HG02840 (cell line): ENCODE results near the gene AGBL4.

Experiments used
- ATAC-seq: cut with Tn5 transposase; IDR thresholded peaks from one replicate; pipeline ENCODE4 v1.9.1; 2021; ENCODE audit warnings: mild to moderate bottlenecking, moderate library complexity, moderate number of reproducible peaks; ENCODE audit not compliant: unreplicated experiment, low FRiP score

AGBL4 gene

DNA sequence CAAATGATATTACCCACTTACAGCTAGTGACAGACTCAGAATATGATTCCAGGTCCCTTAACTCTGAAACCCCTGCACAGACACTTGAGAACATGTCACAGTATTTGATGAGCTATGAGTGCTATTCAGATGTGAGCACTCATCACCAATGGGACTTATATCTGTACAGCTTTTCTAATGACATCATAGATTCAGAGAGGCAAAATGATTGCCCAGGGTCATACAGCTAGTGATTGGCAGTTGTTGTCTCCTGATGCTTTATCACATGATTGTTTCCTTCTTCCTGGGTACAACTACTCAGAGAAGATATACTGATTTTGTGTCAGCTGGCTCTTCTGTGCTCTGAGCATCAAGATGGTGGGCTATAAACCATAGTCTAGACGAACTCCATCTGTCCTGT is 819.0 kb downstream of the AGBL4 start:
- ATAC-seq: no peak

DNA sequence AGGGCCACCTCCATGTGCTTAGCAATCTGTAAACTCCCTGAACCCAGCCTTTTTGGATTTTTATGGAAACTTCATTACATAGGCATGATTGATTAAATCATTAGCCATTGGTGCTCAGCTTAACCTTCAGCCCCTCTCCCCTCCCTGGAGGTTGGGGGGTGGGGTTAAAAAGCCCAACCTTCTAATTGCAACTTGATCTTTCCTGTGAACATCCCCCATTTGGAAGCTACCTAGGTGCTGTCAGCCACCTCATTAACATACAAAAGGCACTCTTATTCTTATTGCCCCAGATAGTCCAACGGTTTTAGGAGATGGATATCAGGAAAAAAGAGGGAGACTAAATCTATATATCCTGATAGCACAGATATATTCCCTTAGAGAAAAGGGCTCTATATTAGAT is 823.0 kb downstream of the AGBL4 start:
- no peak for ATAC-seq

DNA sequence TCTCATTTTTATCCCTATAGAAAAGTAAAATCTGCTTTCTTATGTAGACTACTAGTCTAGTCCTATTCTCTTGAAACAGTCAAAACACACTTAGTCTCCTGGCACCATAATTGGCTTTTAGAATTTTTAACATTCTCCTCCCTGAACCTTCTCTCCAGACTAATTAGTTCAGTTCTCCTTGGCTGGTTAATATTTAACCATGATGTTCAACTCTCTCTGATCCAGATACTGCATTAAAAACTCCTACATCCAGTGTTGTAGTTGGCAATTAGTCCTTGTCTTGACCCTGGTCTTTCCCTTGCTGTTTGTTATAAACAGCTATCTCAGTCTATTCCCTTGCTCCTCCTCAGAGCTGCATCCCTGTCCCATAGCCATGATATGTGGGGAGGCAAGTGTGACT is 824.2 kb downstream of the AGBL4 start:
- no peak for ATAC-seq

DNA sequence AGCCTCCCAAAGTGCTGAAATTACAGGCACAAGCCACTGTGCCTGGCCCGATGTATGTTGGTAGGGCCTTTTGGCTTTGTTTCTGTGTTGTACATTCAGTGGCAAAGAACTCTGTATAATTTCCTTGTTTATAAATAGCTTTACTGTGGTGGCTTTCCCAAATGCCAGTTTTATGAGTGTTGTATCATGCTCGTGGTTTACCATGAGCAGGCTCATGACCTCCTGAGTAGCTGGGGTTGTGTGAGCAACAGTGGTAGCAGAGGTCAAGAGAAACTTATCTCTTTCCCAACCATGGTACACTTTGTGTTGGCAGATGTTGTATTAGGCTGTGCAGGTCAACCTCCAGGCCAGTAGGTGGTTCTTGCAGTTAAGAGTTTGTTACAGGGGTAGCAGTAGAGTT is 826.7 kb downstream of the AGBL4 start:
- no peak for ATAC-seq

DNA sequence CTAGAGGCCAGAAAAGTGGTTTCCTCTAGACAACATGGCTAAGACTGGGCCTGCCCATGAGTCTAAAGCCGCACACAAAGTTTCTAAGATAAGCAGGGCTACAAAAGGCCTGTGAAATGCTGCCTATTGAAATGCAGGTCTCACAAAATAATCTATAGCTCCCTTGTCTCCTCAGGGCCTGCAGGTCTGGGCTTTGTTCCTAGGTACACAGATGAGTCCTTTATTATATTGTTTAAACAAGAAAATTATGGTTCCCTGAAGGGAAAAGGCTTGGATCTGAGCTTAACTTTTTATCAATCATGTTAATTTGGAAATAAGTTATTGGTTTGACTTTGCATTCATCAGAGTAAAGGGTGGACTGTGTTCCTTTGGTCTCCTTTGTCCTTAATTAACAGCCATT is 833.6 kb downstream of the AGBL4 start:
- no peak for ATAC-seq

DNA sequence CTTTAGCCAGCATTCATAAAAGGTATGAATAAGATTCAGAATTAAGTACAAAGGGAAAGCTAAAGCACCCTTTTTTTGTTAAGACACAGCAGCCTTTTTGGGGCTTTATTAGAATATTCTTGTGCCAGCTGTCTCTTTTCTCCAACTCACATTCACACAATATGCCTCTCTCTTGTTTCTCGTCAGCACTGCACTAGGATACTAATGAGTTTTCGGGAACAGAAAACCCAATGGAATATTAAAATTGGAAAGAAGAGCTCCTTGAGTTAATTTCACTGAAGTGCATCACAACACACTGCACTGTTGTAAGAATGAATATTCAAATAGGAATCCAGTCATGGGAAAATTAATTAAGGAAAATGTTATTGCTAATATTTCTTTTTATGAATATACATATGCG is 836.7 kb downstream of the AGBL4 start:
- ATAC-seq: no peak

DNA sequence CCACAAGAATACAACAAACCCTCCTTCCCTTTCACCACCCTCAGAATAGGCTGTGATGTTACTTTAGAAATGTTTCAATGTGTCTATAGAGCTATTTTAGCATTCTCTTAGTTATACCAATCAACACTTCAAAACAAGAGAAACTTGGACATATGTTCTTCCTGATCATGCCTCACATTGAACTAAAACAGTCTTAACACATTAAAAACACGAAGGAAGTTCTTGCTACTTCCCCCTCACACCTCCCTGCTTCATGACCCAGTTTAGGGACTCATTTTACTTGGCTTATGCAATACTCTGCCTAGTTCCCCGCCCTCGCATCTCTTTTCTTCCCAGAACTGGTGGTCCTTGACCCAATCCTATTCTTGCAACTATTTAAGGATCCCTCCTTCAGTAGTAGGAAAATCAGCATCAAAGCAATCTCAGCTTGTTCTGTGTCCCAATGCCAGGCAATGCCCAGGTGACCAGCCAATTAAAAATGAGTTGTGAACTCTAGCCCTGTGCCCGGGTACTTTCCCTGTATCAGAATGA is 838.2 kb downstream of the AGBL4 start:
- ATAC-seq: no peak

DNA sequence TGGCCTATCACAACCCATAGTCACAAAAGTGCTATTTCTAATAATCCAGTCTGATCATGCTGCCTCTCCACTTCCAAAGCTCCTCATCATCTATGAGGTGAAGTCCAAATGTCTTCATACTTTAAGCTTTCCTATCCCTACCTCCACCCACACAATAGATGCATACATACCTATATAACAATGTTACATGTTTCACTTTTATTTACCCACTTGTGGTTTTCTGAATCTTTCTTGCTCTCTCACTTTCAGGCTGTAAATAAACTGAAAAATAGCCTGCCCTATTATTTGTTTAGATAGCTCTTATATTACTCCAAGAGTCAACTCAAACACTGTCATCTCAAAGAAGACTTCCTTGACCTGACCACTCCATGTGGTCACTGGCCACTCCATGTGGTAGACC is 840.3 kb downstream of the AGBL4 start:
- no peak for ATAC-seq

DNA sequence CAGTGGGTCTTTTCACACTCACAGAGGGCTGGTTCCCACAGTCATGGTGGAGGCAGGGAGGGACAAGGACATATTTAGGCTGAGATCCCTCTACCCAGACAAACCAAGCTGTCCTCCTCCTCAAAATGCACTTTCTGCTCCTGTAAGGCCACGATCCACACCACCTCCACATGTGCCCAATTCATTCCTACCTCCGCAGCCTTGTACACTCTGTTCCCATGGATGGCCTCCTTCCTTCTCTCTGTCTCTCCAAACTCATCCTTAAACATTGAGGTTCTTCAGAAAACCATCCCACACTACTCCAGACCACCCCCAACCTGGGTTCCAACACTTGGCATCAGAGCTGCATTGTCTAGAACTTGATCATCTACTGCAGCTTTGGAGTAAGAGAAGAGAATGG is 842.7 kb downstream of the AGBL4 start:
- ATAC-seq: no peak

DNA sequence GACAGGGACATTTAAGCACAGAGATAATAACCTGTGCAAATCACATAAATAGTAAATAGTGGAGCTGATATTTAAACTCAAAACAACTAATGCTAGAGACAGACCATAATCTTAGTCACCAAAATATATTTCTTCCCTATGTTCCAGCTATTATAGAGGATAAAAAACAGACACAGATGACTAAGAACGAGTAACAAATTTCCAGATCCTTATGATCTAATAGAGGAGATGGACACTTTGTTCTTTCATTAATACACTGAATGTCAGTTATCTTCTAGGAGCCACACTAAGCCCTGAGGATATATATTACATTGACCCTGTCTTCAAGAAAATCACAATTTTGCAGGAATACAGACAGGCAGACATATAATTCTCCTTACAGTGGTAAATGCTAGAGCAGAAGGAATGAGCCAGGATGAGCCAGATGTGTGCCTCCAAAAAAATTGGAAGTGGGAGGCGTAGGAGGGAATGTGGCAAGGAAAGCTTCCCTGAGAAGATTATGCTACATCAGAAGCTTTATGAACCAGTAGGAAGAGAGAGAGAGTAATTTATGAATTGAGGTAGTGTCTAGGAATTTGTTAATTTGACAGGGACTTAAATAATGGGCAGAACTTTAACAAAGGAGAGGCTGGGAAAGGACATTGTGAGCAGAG is 851.7 kb downstream of the AGBL4 start:
- ATAC-seq: no peak

DNA sequence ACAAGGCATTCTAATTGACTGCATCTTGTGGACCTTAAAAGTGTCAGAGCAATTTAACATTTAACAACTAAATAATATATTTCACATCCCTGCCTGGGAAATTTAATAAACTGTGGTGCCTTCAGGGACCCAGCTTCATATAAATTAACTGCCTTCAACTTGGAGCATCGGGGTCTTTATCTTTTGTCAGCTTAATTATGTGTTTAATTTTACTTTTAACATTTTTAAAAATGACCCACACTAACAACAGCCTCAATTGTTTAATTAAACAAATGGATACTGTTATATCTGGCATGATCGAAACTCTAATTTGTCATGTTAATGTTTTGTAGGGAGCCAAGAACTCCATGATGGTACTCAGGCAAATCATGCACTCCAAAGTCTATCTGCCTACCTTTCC is 857.7 kb downstream of the AGBL4 start:
- ATAC-seq: no peak

DNA sequence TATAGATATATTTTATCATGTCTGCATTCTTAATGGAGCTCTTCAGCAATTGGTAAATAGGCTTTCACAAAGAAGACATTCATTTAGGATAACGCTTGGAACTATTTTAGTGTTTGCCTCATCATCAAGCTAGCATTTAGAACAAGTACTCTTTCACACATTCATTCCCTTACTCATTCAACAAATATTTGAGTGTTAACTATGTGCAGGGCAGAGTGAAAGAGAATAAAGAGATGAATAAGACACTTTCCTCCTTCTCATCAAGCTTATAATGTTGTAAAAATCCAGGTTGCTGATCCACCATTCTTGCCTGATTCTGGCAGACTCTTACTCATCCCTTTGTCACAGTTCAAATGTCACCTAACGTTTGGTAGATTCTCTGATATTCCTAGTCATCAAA is 860.7 kb downstream of the AGBL4 start:
- no peak for ATAC-seq

DNA sequence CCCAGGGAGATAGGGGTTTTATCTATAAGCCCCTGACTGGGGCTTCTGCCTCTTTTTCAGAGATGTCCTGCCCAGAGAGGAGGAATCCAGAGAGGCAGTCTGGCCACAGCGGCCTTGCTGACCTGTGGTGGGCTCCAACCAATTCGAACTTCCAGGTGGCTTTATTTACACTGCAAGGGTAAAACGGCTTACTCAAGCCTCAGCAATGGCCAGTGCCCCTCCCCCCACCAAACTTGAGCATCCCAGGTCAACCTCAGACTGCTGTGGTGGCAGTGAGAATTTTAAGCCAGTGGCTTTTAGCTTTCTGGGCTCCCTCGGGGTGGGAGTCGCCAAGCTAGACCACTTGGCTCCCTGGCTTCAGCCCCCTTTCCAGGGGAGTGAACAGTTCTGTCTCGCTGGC is 863.1 kb downstream of the AGBL4 start:
- no peak for ATAC-seq

DNA sequence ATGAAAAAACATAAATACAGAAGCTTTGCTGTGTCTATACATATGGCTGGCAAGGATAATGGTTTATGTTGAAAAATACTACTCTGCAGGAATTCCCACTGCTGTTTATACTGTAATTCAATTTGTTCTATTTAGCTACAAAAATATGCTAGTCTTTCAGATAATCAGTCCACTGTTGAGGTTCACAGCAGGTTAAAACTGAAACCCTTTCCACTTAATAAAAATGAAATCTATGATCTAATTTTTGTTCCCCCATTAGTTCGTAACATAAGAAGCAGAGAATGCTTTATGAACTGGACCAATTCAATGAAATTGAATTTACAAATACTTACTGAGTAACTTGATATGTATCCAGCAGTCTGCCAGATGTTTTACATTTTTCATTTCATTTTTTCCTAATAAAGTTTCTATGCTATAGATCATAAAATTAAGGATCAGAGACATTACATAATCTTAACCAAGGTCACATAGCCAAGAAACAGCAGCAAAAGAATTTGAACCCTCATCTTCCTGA is 887.0 kb downstream of the AGBL4 start:
- ATAC-seq: no peak

DNA sequence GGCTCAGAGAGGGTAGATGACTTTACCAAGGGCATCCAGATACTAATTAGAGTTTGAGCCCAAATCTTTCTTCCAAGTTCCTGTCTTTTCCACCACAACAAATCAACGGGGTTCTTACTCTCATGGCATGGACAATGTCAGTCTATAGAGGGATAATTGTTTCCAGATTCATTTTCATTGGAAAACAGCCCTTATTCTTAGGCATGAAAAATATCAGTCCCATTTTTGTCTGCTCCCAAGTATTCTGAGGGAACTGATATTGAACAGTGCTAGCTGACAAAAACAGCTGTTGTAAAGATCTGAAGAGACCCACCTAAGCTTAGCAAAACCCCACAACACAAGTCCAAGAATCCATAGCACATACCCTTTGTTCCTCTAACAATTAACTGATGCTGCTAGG is 898.0 kb downstream of the AGBL4 start:
- no peak for ATAC-seq

DNA sequence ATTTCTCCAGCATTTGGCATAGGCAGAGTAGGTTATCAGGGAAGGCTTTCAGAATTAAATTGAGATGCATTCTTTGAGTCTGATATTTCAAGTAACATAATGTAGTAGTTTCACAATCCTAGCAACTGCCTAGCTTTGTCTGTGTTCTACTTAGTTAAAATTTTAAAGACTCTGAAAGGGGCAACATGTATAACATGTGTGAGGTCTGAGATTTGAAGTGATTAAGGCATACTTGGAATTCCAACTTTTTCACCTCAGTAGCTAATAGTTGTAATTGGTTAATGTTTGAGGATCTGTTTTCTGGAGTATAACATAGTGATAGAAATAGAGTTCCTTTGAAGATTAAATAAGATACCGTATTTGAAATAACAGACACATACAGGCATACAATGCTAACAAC is 911.8 kb downstream of the AGBL4 start:
- ATAC-seq: no peak

DNA sequence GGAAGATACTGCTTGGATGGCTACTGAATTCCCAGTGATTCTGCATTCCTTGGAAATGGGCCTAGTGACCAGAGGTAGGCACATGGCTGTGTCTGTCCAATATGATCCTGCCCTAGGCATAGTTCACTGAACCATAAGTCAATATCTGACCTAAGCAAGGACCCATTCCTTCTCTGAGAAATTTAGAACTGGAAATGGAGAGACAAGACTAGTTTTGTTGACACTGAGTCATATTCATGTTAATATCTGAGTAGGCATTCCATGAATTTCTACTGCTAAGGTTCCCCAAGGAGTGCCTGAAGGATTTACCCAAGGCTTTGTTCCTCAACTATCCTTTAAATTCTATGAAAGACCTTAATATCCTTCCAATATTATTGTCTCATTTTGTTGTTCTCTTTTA is 917.3 kb downstream of the AGBL4 start:
- ATAC-seq: no peak

DNA sequence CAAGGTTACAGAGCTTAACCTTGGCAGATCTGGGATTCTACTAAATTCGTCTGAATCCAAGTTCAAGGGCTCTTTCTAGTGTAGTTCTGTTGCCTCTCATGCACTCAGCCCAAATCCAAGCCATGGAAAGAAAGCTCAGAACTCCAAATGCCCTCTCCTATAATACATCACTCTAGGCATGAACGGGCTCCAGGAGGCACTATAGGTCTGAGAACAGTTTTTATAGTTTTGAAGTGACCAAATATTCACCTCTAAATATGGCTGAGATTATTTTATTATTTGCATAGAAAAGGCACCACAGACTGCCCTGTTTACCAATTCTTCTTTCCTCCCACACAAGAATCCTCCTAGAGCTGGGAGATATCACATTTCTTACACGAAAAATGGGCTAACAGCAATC is 919.2 kb downstream of the AGBL4 start:
- ATAC-seq: no peak

DNA sequence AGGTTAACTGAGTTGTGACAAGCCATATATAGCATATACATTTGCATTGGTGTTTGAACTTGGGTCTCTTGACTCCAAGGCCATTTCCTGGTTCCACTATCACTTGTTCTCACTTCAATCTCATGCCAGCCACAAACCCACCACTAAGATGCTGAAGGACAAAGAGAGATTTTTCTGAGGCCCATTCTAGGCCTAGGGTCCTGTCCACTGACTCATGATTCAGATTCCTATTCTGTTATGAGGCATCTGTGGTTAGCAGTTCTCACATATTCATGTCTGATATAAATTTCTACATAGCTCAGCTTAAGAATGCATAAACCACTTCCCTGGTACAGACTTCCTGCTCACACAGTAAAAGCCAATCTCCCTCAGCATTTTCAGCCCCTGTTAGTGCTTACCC is 921.0 kb downstream of the AGBL4 start:
- no peak for ATAC-seq

DNA sequence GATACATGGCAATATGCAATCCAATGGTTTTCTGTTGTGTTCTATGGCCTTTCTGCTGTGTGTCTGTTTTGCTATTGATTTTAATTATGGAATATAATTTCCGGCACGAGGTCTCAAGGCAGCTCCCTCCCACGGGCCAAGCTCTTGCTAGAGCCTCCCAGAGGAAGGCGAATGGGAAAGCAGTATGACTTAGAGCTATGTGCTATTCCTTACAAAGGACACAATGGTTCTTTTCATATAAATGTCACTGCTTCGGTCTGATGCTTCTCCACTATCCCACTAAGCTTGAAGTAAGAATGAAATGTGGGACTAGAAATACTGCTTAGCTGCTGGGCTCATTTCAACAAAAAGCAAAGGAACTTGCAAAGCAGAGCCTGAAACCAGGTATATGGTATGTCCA is 924.9 kb downstream of the AGBL4 start:
- no peak for ATAC-seq

DNA sequence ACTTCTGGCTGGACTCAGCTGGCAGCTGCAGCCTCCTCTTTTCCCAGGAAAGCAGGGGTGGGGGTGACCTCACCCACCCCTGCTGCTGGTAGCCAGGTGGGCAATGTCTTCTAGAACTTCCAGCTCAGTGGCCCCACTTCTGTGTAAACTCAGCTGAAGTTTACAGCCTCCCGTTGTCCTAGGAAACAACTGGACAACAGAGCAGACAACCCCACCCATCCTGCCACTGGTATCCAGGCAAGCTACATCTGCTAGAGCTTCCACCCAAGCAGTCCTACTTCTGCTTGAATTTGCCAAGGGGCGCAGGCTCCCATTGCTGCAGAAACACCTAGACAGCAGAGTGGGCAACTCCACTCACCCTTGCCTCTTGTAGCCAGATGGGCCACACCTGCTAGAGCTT is 937.4 kb downstream of the AGBL4 start:
- ATAC-seq: no peak

DNA sequence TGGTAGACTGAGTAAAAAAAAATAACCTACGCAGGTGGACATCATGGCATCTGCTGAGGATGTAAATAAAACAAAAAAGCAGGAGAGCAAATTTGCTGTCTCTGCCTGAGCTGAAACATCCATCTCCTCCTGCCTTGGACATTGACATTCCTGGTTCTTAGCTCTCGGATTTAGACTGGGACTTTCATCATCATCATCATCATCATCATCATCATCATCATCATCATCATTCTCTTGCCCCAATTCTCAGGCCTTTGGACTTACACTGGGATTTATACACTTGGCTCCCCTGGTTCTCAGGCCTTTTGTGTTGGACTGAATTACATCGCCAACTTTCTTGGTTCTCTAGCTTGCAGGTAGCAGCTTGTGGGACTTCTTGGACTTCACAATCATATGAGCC is 938.7 kb downstream of the AGBL4 start:
- ATAC-seq: no peak

DNA sequence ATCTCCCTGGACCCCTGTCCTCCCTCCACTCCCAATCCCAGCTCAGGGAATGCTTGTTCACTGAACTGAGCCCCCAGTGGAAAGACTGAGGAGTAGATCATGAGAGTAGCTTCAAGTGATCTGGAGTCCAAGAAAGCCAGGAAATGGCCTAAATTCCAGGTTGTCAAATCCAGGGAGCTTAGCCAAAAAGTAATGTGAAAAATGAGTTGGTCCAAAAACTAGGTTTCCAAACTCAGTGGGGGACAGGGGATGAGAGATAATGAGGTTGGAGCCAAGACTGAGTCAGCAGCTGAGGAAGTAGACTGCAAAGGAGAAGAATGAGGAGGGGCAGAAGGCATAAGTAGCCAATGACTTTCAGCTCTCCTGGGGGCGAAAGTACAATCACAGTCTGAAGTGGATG is 963.0 kb downstream of the AGBL4 start:
- no peak for ATAC-seq
